ENCODE data around the gene GJD3. TPM values are rescaled to one million over a fixed set of nuclear protein-coding genes. Genes with fewer than 3 reads are reported as not detected.

GJD3 gene, protein sequence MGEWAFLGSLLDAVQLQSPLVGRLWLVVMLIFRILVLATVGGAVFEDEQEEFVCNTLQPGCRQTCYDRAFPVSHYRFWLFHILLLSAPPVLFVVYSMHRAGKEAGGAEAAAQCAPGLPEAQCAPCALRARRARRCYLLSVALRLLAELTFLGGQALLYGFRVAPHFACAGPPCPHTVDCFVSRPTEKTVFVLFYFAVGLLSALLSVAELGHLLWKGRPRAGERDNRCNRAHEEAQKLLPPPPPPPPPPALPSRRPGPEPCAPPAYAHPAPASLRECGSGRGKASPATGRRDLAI
- total RNA-seq (2014; rRNA removed; shearing (Covaris generic)): 1.4 and 2.8 TPM in 2 replicates
- not detected in 2 replicates for polyA plus RNA-seq (2016; fragmentation: Nextera tagmentation; extraction: Ambion mirVana)
- long read RNA-seq: 0 reads

DNA sequence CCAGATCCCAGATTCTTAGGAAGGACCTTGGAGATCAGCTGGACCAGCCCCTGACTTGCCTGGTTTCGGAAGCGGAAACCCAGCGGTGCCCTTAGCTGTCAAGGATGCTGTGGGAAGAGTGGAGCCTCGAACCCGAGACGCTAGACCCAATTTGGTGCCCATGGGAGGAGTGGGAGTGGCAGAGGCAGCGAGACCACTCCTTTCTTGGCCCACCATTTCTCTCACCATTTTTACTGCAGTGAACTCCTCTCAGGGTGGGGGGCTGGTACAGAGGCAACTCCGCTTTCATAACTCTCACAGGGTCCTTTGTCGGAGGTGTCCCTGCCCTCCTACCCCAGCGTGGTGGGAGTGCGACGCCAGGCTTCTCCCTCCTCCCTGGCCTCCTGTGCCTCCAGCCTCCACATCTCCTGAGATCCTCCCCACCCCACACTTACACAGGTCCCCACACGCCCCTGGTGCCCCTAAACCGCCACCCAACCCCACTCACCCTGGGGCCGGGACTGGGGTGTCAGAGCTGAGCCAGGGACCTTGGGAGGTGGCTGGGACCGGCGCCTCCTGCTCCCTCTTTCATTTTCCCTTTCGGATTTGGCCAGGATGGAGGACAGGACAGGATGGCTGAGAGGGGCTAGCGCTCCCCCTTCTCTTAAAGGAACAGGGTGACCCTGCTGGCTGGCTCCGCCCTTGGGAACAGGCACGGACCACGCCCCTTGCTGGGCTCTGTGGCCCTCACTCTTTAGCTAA, at the start of gene GJD3:
Gene GJD3, minus strand, starts transcription at position 617 of the 741 bp plus-strand sequence. CDS start 922 bp downstream, outside the sequence.
- DNase-seq (ENCODE audit: low spot score): peak; percentile 91

More for the DNA sequence above, at the start of gene GJD3:
- Histone ChIP-seq H3K9me2 (ENCODE audit: insufficient read depth) (no peaks in the 10 kb centered on the region), H2AFZ (peak within 1 kb of the TSS; percentile 92), H3K27me3 (ENCODE audit: insufficient read depth) (peaks cover 43% of the 10 kb centered on the region), H3K4me1 (ENCODE audit: insufficient read depth) (peaks cover 22% of the 10 kb centered on the region), H3K27ac (ENCODE audit: low read depth) (no peak within 1 kb of the TSS), H4K20me1 (replicated peaks; ENCODE audit: insufficient read depth) (no peaks in the 10 kb centered on the region), H3K4me2 (peak within 1 kb of the TSS; percentile 88), H3K79me2 (replicated peaks; ENCODE audit: insufficient read depth) (no peaks in the 10 kb centered on the region), H3K4me3 (peak within 1 kb of the TSS; percentile 59), H3K36me3 (ENCODE audit: insufficient read depth) (no peaks in the 10 kb centered on the region), H3F3A (replicated peaks; ENCODE audit: low read depth) (peaks cover 8% of the 10 kb centered on the region; the same call in 1 of the 2 replicates)
- Mint-ChIP-seq H3K4me1 (peaks cover 40% of the 10 kb centered on the region), H3K27ac (no peak within 1 kb of the TSS), H3K4me3 (peak within 1 kb of the TSS; percentile 81), H3K27me3 (ENCODE audit: insufficient read depth, low read depth, poor library complexity) (peaks cover 48% of the 10 kb centered on the region), H3K9me3 (no peaks in the 10 kb centered on the region; the same call in 2 of the 3 replicates), H3K36me3 (ENCODE audit: low read depth) (no peaks in the 10 kb centered on the region)
- TF ChIP-seq REST (IDR thresholded peaks at IDR 0.05; ENCODE audit: unreplicated experiment) (no peak), ETS1 (IDR thresholded peaks at IDR 0.05) (no peak), STAT1 (IDR thresholded peaks at IDR 0.05; ENCODE audit: unreplicated experiment) (no peak), POLR2AphosphoS5 (IDR thresholded peaks at IDR 0.05; ENCODE audit: low read depth) (no peak), JUNB (IDR thresholded peaks at IDR 0.05; ENCODE audit: unreplicated experiment) (no peak), EZH2 (IDR thresholded peaks at IDR 0.05; ENCODE audit: low read depth, unreplicated experiment) (no peak), EZH2phosphoT487 (IDR thresholded peaks at IDR 0.05; ENCODE audit: unreplicated experiment) (no peak), NANOG (IDR thresholded peaks at IDR 0.05; ENCODE audit: borderline replicate concordance) (no peak), ZNF331 (CRISPR knock-in tag; IDR thresholded peaks at IDR 0.05; ENCODE audit: low read depth) (no peak), CREB1 (CRISPR knock-in tag; IDR thresholded peaks at IDR 0.05; ENCODE audit: low read depth) (no peak), ZNF114 (CRISPR knock-in tag; IDR thresholded peaks at IDR 0.05) (no peak)
- TF ChIP-seq, protein P1, sequence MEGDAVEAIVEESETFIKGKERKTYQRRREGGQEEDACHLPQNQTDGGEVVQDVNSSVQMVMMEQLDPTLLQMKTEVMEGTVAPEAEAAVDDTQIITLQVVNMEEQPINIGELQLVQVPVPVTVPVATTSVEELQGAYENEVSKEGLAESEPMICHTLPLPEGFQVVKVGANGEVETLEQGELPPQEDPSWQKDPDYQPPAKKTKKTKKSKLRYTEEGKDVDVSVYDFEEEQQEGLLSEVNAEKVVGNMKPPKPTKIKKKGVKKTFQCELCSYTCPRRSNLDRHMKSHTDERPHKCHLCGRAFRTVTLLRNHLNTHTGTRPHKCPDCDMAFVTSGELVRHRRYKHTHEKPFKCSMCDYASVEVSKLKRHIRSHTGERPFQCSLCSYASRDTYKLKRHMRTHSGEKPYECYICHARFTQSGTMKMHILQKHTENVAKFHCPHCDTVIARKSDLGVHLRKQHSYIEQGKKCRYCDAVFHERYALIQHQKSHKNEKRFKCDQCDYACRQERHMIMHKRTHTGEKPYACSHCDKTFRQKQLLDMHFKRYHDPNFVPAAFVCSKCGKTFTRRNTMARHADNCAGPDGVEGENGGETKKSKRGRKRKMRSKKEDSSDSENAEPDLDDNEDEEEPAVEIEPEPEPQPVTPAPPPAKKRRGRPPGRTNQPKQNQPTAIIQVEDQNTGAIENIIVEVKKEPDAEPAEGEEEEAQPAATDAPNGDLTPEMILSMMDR (conservative IDR thresholded peaks at IDR 0.05; ENCODE audit: low read depth in 2 of 2): no peak
- TF ChIP-seq, protein P2, sequence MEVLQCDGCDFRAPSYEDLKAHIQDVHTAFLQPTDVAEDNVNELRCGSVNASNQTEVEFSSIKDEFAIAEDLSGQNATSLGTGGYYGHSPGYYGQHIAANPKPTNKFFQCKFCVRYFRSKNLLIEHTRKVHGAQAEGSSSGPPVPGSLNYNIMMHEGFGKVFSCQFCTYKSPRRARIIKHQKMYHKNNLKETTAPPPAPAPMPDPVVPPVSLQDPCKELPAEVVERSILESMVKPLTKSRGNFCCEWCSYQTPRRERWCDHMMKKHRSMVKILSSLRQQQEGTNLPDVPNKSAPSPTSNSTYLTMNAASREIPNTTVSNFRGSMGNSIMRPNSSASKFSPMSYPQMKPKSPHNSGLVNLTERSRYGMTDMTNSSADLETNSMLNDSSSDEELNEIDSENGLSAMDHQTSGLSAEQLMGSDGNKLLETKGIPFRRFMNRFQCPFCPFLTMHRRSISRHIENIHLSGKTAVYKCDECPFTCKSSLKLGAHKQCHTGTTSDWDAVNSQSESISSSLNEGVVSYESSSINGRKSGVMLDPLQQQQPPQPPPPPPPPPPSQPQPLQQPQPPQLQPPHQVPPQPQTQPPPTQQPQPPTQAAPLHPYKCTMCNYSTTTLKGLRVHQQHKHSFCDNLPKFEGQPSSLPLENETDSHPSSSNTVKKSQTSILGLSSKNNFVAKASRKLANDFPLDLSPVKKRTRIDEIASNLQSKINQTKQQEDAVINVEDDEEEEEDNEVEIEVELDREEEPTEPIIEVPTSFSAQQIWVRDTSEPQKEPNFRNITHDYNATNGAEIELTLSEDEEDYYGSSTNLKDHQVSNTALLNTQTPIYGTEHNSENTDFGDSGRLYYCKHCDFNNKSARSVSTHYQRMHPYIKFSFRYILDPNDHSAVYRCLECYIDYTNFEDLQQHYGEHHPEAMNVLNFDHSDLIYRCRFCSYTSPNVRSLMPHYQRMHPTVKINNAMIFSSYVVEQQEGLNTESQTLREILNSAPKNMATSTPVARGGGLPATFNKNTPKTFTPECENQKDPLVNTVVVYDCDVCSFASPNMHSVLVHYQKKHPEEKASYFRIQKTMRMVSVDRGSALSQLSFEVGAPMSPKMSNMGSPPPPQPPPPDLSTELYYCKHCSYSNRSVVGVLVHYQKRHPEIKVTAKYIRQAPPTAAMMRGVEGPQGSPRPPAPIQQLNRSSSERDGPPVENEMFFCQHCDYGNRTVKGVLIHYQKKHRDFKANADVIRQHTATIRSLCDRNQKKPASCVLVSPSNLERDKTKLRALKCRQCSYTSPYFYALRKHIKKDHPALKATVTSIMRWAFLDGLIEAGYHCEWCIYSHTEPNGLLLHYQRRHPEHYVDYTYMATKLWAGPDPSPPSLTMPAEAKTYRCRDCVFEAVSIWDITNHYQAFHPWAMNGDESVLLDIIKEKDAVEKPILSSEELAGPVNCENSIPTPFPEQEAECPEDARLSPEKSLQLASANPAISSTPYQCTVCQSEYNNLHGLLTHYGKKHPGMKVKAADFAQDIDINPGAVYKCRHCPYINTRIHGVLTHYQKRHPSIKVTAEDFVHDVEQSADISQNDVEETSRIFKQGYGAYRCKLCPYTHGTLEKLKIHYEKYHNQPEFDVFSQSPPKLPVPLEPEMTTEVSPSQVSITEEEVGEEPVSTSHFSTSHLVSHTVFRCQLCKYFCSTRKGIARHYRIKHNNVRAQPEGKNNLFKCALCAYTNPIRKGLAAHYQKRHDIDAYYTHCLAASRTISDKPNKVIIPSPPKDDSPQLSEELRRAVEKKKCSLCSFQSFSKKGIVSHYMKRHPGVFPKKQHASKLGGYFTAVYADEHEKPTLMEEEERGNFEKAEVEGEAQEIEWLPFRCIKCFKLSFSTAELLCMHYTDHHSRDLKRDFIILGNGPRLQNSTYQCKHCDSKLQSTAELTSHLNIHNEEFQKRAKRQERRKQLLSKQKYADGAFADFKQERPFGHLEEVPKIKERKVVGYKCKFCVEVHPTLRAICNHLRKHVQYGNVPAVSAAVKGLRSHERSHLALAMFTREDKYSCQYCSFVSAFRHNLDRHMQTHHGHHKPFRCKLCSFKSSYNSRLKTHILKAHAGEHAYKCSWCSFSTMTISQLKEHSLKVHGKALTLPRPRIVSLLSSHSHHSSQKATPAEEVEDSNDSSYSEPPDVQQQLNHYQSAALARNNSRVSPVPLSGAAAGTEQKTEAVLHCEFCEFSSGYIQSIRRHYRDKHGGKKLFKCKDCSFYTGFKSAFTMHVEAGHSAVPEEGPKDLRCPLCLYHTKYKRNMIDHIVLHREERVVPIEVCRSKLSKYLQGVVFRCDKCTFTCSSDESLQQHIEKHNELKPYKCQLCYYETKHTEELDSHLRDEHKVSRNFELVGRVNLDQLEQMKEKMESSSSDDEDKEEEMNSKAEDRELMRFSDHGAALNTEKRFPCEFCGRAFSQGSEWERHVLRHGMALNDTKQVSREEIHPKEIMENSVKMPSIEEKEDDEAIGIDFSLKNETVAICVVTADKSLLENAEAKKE (CRISPR knock-in tag; IDR thresholded peaks at IDR 0.05): no peak
- ATAC-seq: peak; percentile 53

Measured in GM23338 (cell line).